A549 (cell line): Measurements from ENCODE around the gene ZDHHC1. TPM values are rescaled to one million over a fixed set of nuclear protein-coding genes. Genes with fewer than 3 reads are reported as not detected.

Source experiments
- ATAC-seq, 2 experiments: fragments of 200-7000 bp in 1 of 2; fragments of >200 bp in 1 of 2; cut with Nextera tagmentation in 1 of 2; cut with Tn5 transposase in 1 of 2; 3 replicates each; pipeline versions ENCODE4 v1.8.0 to v1.9.1; 2018 to 2020; ENCODE audit warnings: mild to moderate bottlenecking in 1 of 2, moderate library complexity in 1 of 2
- CTCF ChIA-PET: fragments of 300-600 bp; sonication (Branson Sonifier 250); formaldehyde crosslinking; extraction: SDS; loops from one replicate; lab custom pipeline; 2021; ENCODE audit warnings: antibody characterized with exemption, inconsistent platforms; lab: Yijun Ruan, JAX
- POLR2A ChIA-PET: fragments of 350-600 bp; formaldehyde crosslinking; extraction: SDS; loops from one replicate; lab custom pipeline; 2021; ENCODE audit warnings: antibody characterized with exemption, inconsistent platforms; lab: Yijun Ruan, JAX
- DNase-seq, 2 experiments: peaks; one replicate each; pipeline versions ENCODE4 v3.0.0 to v3.0.0-alpha.2; 2011 to 2016; ENCODE audit warnings: low read depth in 1 of 2, low spot score in 1 of 2
- FAIRE-seq: peaks from 2 replicates; lab custom pipeline; 2011; peaks lifted over from hg19 to GRCh38; lab: Jason Lieb, UNC
- H3K27ac ChIP-seq, 2 experiments: fragments of >200 bp; sonication (Bioruptor Twin); formaldehyde crosslinking; 3 replicates each; pipeline ENCODE4 v1.5.1; 2016 to 2017
- H3K4me1 ChIP-seq: fragments of >200 bp; sonication (Bioruptor Twin); formaldehyde crosslinking; 3 replicates; pipeline ENCODE4 v1.6.1; 2016
- H3K4me2 ChIP-seq: fragments of >200 bp; sonication (Bioruptor Twin); formaldehyde crosslinking; 3 replicates; pipeline ENCODE4 v1.6.1; 2016
- H3K4me3 ChIP-seq: fragments of >200 bp; sonication (Bioruptor Twin); formaldehyde crosslinking; 3 replicates; pipeline ENCODE4 v1.5.1; 2016
- H3K9me3 ChIP-seq: fragments of >200 bp; sonication (Bioruptor Twin); formaldehyde crosslinking; 3 replicates; pipeline ENCODE4 v1.6.1; 2016
- CBX2 ChIP-seq: fragments of 200-600 bp; sonication (generic); IDR thresholded peaks from 2 replicates; pipeline ENCODE4 v1.6.1; 2016; ENCODE audit warnings: low read depth, mild to moderate bottlenecking, borderline replicate concordance
- CBX8 ChIP-seq: fragments of 200-600 bp; sonication (generic); IDR thresholded peaks from 2 replicates; pipeline ENCODE4 v1.6.1; 2016
- CEBPB ChIP-seq, 2 experiments: fragments of >200 bp in 1 of 2; sonication (Bioruptor Twin) in 1 of 2; formaldehyde crosslinking in 1 of 2; IDR thresholded peaks; 2 replicates each; pipeline ENCODE4 v1.6.1; 2012 to 2016
- CHD2 ChIP-seq: fragments of 150-350 bp; IDR thresholded peaks from 2 replicates; pipeline ENCODE4 v1.6.1; 2014; ENCODE audit warnings: low read length; ENCODE audit not compliant: partially characterized antibody
- CTCF ChIP-seq: fragments of >200 bp; sonication (Bioruptor Twin); formaldehyde crosslinking; IDR thresholded peaks from 3 replicates; pipeline ENCODE4 v1.5.1; 2016
- E2F6 ChIP-seq: IDR thresholded peaks from 2 replicates; pipeline ENCODE4 v1.6.1; 2012; ENCODE audit warnings: low read depth, borderline replicate concordance
- EHMT2 ChIP-seq: fragments of 200-600 bp; sonication (generic); IDR thresholded peaks from 2 replicates; pipeline ENCODE4 v1.6.1; 2016; ENCODE audit warnings: antibody characterized with exemption, low read depth, mild to moderate bottlenecking, moderate library complexity
- EP300 ChIP-seq, 2 experiments: fragments of >200 bp; sonication (Bioruptor Twin); formaldehyde crosslinking; IDR thresholded peaks; 2 replicates in 1 of 2; 3 replicates in 1 of 2; pipeline ENCODE4 v1.6.1; 2016 to 2017
- FOSB ChIP-seq: fragments of 250-450 bp; sonication (Bioruptor Pico); IDR thresholded peaks from 2 replicates; pipeline ENCODE4 v1.5.0; 2020; ENCODE audit warnings: mild to moderate bottlenecking, moderate library complexity
- HES2 ChIP-seq: fragments of >200 bp; sonication (Bioruptor Twin); formaldehyde crosslinking; IDR thresholded peaks from 2 replicates; pipeline ENCODE4 v1.6.1; 2016
- HEYL ChIP-seq: fragments of 250-450 bp; sonication (Bioruptor Pico); IDR thresholded peaks from 2 replicates; pipeline ENCODE4 v1.8.0; 2021; ENCODE audit warnings: mild to moderate bottlenecking, moderate library complexity
- HOXA7 ChIP-seq: fragments of 250-450 bp; sonication (Bioruptor Pico); IDR thresholded peaks from 2 replicates; pipeline ENCODE4 v1.5.0; 2020; ENCODE audit warnings: mild to moderate bottlenecking, moderate library complexity
- JUNB ChIP-seq: fragments of >200 bp; sonication (Bioruptor Twin); formaldehyde crosslinking; IDR thresholded peaks from 2 replicates; pipeline ENCODE4 v1.6.1; 2016
- MAFK ChIP-seq: fragments of 450-650 bp; IDR thresholded peaks from 2 replicates; pipeline ENCODE4 v1.6.1; 2014; ENCODE audit not compliant: partially characterized antibody
- MAZ ChIP-seq: fragments of 150-350 bp; IDR thresholded peaks from 2 replicates; pipeline ENCODE4 v1.6.1; 2014; ENCODE audit warnings: antibody characterized with exemption, low read depth, low read length, borderline replicate concordance
- RAD21 ChIP-seq, 2 experiments: fragments of >200 bp in 1 of 2; sonication (Bioruptor Twin) in 1 of 2; formaldehyde crosslinking in 1 of 2; IDR thresholded peaks in 1 of 2; conservative IDR thresholded peaks in 1 of 2; 2 replicates in 1 of 2; 3 replicates in 1 of 2; pipeline ENCODE4 v1.6.1; 2012 to 2018; ENCODE audit warnings: inconsistent platforms in 1 of 2
- RCOR1 ChIP-seq: fragments of 150-350 bp; IDR thresholded peaks from 2 replicates; pipeline ENCODE4 v1.6.1; 2014; ENCODE audit warnings: antibody characterized with exemption, low read length, low read depth
- RNF2 ChIP-seq: fragments of 200-600 bp; sonication (generic); IDR thresholded peaks from 2 replicates; pipeline ENCODE4 v1.6.1; 2016; ENCODE audit warnings: low read depth, mild to moderate bottlenecking, antibody characterized with exemption, moderate library complexity, borderline replicate concordance
- ZFP36 ChIP-seq: fragments of 450-650 bp; IDR thresholded peaks from 2 replicates; pipeline ENCODE4 v1.6.1; 2014; ENCODE audit warnings: borderline replicate concordance; ENCODE audit not compliant: partially characterized antibody
- ZNF302 ChIP-seq: fragments of 250-450 bp; sonication (Bioruptor Pico); IDR thresholded peaks from 2 replicates; pipeline ENCODE4 v1.9.0; 2021; ENCODE audit warnings: inconsistent platforms, mild to moderate bottlenecking, moderate library complexity
- WGBS: methylation state at CpG from one replicate; pipeline ENCODE4 v1.1.6; 2017; ENCODE audit errors: missing lambda C conversion rate; 5-methylcytosine and 5-hydroxymethylcytosine counted together
- polyA plus RNA-seq, 4 experiments: library from polyadenylated mRNA; depleted of rRNA in 3 of 4; stranded (reverse); fragments of >200 nt; fragmentation: RNase III in 1 of 4; extraction: RNeasy Plus Mini Kit Qiagen cat#74134 plus additional on column Dnase treatment in 1 of 4; gene quantifications; 2 replicates in 3 of 4; 3 replicates in 1 of 4; pipeline ENCODE4 v1.2.3, GENCODE V29; 2011 to 2017
- TF ChIP-seq, protein P1 (sequence below): IDR thresholded peaks from 2 replicates; pipeline ENCODE4 v1.6.1; 2012
- TF ChIP-seq, protein P2 (sequence below): fragments of 250-450 bp; sonication (Bioruptor Pico); IDR thresholded peaks from 2 replicates; pipeline ENCODE4 v1.5.0; 2021; ENCODE audit warnings: mild to moderate bottlenecking, moderate library complexity, borderline replicate concordance

The ZDHHC1 gene
- polyA plus RNA-seq, 2 of the 4 experiments (the other 2 are of a cell fraction) = 3.5 to 5.9 TPM

- TF ChIP-seq EHMT2 (no peak), CEBPB (IDR thresholded peaks at IDR 0.05) (no peak), HEYL (no peak)
- TF ChIP-seq, all 56 proteins: peak for 0
Measured at GRCh38 chr16:67449336-67449735, 33.1 kb upstream of the ZDHHC1 start (continued).

GRCh38 chr16:67448580-67448979 lies 32.3 kb upstream of the ZDHHC1 start:
- H3K4me2 ChIP-seq = no peak overlapping the region
- TF ChIP-seq HOXA7 (CRISPR knock-in tag) (no peak), JUNB (no peak), CEBPB (IDR thresholded peaks at IDR 0.05) (no peak), HES2 (no peak), RAD21 (conservative IDR thresholded peaks at IDR 0.05 in 1 of 2, IDR thresholded peaks at IDR 0.05 in 1 of 2) (no peak), RNF2 (no peak), E2F6 (no peak), ZNF302 (no peak), FOSB (CRISPR knock-in tag) (no peak), RCOR1 (no peak), MAFK (no peak), CHD2 (no peak), CBX8 (no peak), EP300 (IDR thresholded peaks at IDR 0.05) (no peak), CBX2 (no peak), MAZ (no peak), CTCF (no peak), ZFP36 (no peak)
- TF ChIP-seq, protein P1, sequence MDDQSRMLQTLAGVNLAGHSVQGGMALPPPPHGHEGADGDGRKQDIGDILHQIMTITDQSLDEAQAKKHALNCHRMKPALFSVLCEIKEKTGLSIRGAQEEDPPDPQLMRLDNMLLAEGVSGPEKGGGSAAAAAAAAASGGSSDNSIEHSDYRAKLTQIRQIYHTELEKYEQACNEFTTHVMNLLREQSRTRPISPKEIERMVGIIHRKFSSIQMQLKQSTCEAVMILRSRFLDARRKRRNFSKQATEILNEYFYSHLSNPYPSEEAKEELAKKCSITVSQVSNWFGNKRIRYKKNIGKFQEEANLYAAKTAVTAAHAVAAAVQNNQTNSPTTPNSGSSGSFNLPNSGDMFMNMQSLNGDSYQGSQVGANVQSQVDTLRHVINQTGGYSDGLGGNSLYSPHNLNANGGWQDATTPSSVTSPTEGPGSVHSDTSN = no peak
- TF ChIP-seq, protein P2, sequence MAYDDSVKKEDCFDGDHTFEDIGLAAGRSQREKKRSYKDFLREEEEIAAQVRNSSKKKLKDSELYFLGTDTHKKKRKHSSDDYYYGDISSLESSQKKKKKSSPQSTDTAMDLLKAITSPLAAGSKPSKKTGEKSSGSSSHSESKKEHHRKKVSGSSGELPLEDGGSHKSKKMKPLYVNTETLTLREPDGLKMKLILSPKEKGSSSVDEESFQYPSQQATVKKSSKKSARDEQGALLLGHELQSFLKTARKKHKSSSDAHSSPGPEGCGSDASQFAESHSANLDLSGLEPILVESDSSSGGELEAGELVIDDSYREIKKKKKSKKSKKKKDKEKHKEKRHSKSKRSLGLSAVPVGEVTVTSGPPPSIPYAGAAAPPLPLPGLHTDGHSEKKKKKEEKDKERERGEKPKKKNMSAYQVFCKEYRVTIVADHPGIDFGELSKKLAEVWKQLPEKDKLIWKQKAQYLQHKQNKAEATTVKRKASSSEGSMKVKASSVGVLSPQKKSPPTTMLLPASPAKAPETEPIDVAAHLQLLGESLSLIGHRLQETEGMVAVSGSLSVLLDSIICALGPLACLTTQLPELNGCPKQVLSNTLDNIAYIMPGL (CRISPR knock-in tag) = no peak
- TF ChIP-seq, all 56 proteins: peak for 0
- H3K9me3 ChIP-seq = no peaks in the 10 kb centered on the region
- ChIA-PET CTCF (interaction anchor here (0.6 to 17.9 kb wide), 10 partner anchors 9 to 182 kb away, joined by 3 to 207 read pairs (median 4); no protein-coding TSS in a partner anchor), POLR2A (no interaction called here)
- H3K27ac ChIP-seq = no peak overlapping the region
- no peak for ATAC-seq
- H3K4me1 ChIP-seq = peaks cover 20% of the 10 kb centered on the region
- DNase-seq = no peak
- H3K4me3 ChIP-seq = no peak overlapping the region
- no peak for FAIRE-seq
- WGBS = 93% methylated on average over 5 of the region's 5 CpGs
